Loucy (cell line): ENCODE measurements around the gene WASHC2C.
"Not testable (repeated sequence)": the region's sequence is repeated elsewhere in the genome, so short reads cannot be mapped to it uniquely, and the experiment has no call there.

ENCODE experiments used
- EZH2phosphoT487 ChIP-seq: fragments of 200-600 bp; IDR thresholded peaks from 2 replicates; pipeline ENCODE4 v1.6.1; 2018; ENCODE audit warnings: antibody characterized with exemption, mild to moderate bottlenecking, moderate library complexity, borderline replicate concordance
- TF ChIP-seq, protein P1 (sequence below): fragments of 200-600 bp; sonication (generic); conservative IDR thresholded peaks from 2 replicates; pipeline ENCODE4 v1.5.1; 2014; ENCODE audit warnings: mild to moderate bottlenecking, antibody characterized with exemption, low read length

DNA sequence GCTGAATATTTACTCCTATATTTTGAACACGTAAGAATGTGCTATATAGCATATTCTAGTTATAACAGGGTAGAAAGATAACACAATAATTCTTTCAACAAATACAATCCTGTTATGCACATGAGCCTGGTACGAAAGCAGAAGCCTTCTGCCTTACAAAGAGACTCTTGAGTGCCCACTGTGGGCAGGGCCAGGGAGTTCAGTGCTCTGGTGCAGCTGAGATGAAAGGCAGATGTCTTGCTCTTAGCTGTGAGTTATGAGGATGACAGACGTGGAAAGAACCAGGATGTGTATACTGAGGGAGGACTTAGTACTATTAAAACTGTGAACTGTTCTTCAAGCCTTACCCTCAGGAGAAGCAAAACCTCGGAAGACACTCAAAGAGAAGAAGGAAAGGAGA lies 24.1 kb downstream of the WASHC2C start:
- TF ChIP-seq, protein P1, sequence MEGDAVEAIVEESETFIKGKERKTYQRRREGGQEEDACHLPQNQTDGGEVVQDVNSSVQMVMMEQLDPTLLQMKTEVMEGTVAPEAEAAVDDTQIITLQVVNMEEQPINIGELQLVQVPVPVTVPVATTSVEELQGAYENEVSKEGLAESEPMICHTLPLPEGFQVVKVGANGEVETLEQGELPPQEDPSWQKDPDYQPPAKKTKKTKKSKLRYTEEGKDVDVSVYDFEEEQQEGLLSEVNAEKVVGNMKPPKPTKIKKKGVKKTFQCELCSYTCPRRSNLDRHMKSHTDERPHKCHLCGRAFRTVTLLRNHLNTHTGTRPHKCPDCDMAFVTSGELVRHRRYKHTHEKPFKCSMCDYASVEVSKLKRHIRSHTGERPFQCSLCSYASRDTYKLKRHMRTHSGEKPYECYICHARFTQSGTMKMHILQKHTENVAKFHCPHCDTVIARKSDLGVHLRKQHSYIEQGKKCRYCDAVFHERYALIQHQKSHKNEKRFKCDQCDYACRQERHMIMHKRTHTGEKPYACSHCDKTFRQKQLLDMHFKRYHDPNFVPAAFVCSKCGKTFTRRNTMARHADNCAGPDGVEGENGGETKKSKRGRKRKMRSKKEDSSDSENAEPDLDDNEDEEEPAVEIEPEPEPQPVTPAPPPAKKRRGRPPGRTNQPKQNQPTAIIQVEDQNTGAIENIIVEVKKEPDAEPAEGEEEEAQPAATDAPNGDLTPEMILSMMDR, result not testable (repeated sequence)
- TF ChIP-seq EZH2phosphoT487, result not testable (repeated sequence)
